ENCODE measurements around the gene NEK7.

- TF ChIP-seq CTCF (IDR thresholded peaks at IDR 0.05) (no peak), POLR2A (IDR thresholded peaks at IDR 0.05) (no peak)
Measured at GRCh38 chr1:198123133-198123532, 33.7 kb upstream of the NEK7 start.

Data from ovary (tissue), 3 donors.